ENCODE data around the gene PTN.

PTN gene

GRCh38 chr7:137313201-137313600, 30.3 kb downstream of the PTN start:
- Histone ChIP-seq H3K27ac (ENCODE audit: low read length) (no peak overlapping the region), H3K9me3 (ENCODE audit: insufficient read depth, low read length, severe bottlenecking) (no peaks in the 10 kb centered on the region), H3K9ac (ENCODE audit: low read depth, low read length) (no peak overlapping the region), H3K27me3 (ENCODE audit: insufficient read depth, low read length, poor library complexity) (no peaks in the 10 kb centered on the region), H3K36me3 (ENCODE audit: insufficient read depth, low read length) (no peaks in the 10 kb centered on the region), H3K79me2 (ENCODE audit: insufficient read depth, low read length) (no peaks in the 10 kb centered on the region), H3K4me3 (ENCODE audit: low read depth in 1 of 2, low read length in 2 of 2) (no peak overlapping the region), H2AFZ (ENCODE audit: low read depth, low read length) (no peak overlapping the region), H3K4me2 (ENCODE audit: insufficient read depth, low read length) (no peak overlapping the region), H3K4me1 (ENCODE audit: insufficient read depth, low read length) (no peaks in the 10 kb centered on the region), H4K20me1 (ENCODE audit: insufficient read depth, low read length) (no peaks in the 10 kb centered on the region)
- DNase-seq (no peak), ATAC-seq (ENCODE audit: insufficient read depth, low read depth) (no peak)
- TF ChIP-seq EZH2 (IDR thresholded peaks at IDR 0.05; ENCODE audit: borderline replicate concordance, low read depth, low read length, severe bottlenecking): no peak

- no peaks in the 10 kb centered on the region for H3K4me1 ChIP-seq (ENCODE audit: insufficient read depth, low read length)
- DNase-seq: no peak
Observed at GRCh38 chr7:137306748-137307147, 36.8 kb downstream of the PTN start.

DNA sequence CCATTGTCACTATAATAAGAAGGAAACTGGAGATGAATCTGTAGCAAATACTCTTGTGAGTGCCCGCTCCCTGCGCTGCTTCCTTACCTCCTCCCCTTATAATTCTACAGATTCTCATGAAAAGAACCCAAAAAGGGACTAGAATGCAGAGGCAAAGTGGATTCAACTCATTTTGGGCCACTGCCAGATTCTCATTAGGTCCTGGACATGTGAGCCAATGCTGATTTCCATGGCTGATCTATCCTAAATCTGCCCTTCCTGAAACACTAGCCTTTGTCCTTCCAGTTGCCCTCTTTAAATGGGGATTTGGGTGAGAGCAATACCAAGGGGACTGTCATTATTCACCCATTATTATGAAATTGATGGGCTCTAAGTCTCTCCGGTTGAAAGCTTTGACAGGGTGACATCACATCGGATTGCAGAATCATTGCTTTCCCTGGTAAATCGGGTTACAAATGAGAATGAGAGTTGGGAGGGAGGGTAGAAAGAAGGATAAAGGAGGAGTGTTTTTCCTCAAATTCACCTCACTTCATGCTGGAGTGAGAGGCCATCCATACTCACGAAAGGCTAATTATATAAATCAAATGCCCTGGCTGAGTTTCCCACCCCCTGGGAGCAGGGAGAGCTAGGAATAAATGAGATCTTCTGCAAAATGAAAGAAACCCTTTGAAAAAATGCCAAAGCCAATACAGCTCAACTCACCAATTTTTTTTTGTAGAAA, 37.5 kb downstream of the PTN start:
- Histone ChIP-seq H3K4me3 (ENCODE audit: low read depth in 1 of 2, low read length in 2 of 2) (no peak overlapping the region), H3K4me2 (ENCODE audit: insufficient read depth, low read length) (no peak overlapping the region), H3K9ac (ENCODE audit: low read depth, low read length) (no peak overlapping the region), H3K36me3 (ENCODE audit: insufficient read depth, low read length) (no peaks in the 10 kb centered on the region), H3K27me3 (ENCODE audit: insufficient read depth, low read length, poor library complexity) (no peaks in the 10 kb centered on the region), H3K79me2 (ENCODE audit: insufficient read depth, low read length) (no peaks in the 10 kb centered on the region), H3K4me1 (ENCODE audit: insufficient read depth, low read length) (no peaks in the 10 kb centered on the region), H3K27ac (ENCODE audit: low read length) (no peak overlapping the region), H2AFZ (ENCODE audit: low read depth, low read length) (no peak overlapping the region), H3K9me3 (ENCODE audit: insufficient read depth, low read length, severe bottlenecking) (no peaks in the 10 kb centered on the region), H4K20me1 (ENCODE audit: insufficient read depth, low read length) (no peaks in the 10 kb centered on the region)
- DNase-seq: no peak
- no peak for ATAC-seq (ENCODE audit: insufficient read depth, low read depth)
- TF ChIP-seq, protein P1, sequence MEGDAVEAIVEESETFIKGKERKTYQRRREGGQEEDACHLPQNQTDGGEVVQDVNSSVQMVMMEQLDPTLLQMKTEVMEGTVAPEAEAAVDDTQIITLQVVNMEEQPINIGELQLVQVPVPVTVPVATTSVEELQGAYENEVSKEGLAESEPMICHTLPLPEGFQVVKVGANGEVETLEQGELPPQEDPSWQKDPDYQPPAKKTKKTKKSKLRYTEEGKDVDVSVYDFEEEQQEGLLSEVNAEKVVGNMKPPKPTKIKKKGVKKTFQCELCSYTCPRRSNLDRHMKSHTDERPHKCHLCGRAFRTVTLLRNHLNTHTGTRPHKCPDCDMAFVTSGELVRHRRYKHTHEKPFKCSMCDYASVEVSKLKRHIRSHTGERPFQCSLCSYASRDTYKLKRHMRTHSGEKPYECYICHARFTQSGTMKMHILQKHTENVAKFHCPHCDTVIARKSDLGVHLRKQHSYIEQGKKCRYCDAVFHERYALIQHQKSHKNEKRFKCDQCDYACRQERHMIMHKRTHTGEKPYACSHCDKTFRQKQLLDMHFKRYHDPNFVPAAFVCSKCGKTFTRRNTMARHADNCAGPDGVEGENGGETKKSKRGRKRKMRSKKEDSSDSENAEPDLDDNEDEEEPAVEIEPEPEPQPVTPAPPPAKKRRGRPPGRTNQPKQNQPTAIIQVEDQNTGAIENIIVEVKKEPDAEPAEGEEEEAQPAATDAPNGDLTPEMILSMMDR (IDR thresholded peaks at IDR 0.05; ENCODE audit: borderline replicate concordance, extremely low read depth, low read length, poor library complexity, severe bottlenecking): no peak
- TF ChIP-seq EZH2 (IDR thresholded peaks at IDR 0.05; ENCODE audit: borderline replicate concordance, low read depth, low read length, severe bottlenecking): no peak

More at GRCh38 chr7:137306748-137307147, 36.8 kb downstream of the PTN start:
- Histone ChIP-seq H3K9me3 (ENCODE audit: insufficient read depth, low read length, severe bottlenecking) (no peaks in the 10 kb centered on the region), H4K20me1 (ENCODE audit: insufficient read depth, low read length) (no peaks in the 10 kb centered on the region), H3K27me3 (ENCODE audit: insufficient read depth, low read length, poor library complexity) (no peaks in the 10 kb centered on the region), H2AFZ (ENCODE audit: low read depth, low read length) (no peak overlapping the region), H3K27ac (ENCODE audit: low read length) (no peak overlapping the region), H3K4me3 (ENCODE audit: low read depth in 1 of 2, low read length in 2 of 2) (no peak overlapping the region), H3K9ac (ENCODE audit: low read depth, low read length) (no peak overlapping the region), H3K79me2 (ENCODE audit: insufficient read depth, low read length) (no peaks in the 10 kb centered on the region), H3K4me2 (ENCODE audit: insufficient read depth, low read length) (no peak overlapping the region), H3K36me3 (ENCODE audit: insufficient read depth, low read length) (no peaks in the 10 kb centered on the region)
- ATAC-seq (ENCODE audit: insufficient read depth, low read depth): no peak
- no peak for TF ChIP-seq EZH2 (IDR thresholded peaks at IDR 0.05; ENCODE audit: borderline replicate concordance, low read depth, low read length, severe bottlenecking)
- TF ChIP-seq, protein P1 (IDR thresholded peaks at IDR 0.05; ENCODE audit: borderline replicate concordance, extremely low read depth, low read length, poor library complexity, severe bottlenecking): no peak

GRCh38 chr7:137304624-137305235, 38.8 kb downstream of the PTN start:
- H3K27me3 ChIP-seq (ENCODE audit: insufficient read depth, low read length, poor library complexity): no peaks in the 10 kb centered on the region
- no peak for DNase-seq
- H4K20me1 ChIP-seq (ENCODE audit: insufficient read depth, low read length): no peaks in the 10 kb centered on the region
- TF ChIP-seq, protein P1 (IDR thresholded peaks at IDR 0.05; ENCODE audit: borderline replicate concordance, extremely low read depth, low read length, poor library complexity, severe bottlenecking): no peak
- TF ChIP-seq EZH2 (IDR thresholded peaks at IDR 0.05; ENCODE audit: borderline replicate concordance, low read depth, low read length, severe bottlenecking): no peak
- no peak overlapping the region for H2AFZ ChIP-seq (ENCODE audit: low read depth, low read length)
- H3K4me1 ChIP-seq (ENCODE audit: insufficient read depth, low read length): no peaks in the 10 kb centered on the region
- no peak overlapping the region for H3K4me3 ChIP-seq (ENCODE audit: low read depth in 1 of 2, low read length in 2 of 2)
- no peaks in the 10 kb centered on the region for H3K9me3 ChIP-seq (ENCODE audit: insufficient read depth, low read length, severe bottlenecking)
- H3K79me2 ChIP-seq (ENCODE audit: insufficient read depth, low read length): no peaks in the 10 kb centered on the region
- no peaks in the 10 kb centered on the region for H3K36me3 ChIP-seq (ENCODE audit: insufficient read depth, low read length)
- H3K9ac ChIP-seq (ENCODE audit: low read depth, low read length): no peak overlapping the region
- no peak for ATAC-seq (ENCODE audit: insufficient read depth, low read depth)
- H3K27ac ChIP-seq (ENCODE audit: low read length): no peak overlapping the region
- H3K4me2 ChIP-seq (ENCODE audit: insufficient read depth, low read length): no peak overlapping the region

All from DND-41 (cell line).